Fibroblast of skin of scalp (primary cell): ENCODE measurements around the gene NBEA.
A peak's percentile ranks its signal among the peaks of the same experiment; 100 is the strongest.

Source experiments
- DNase-seq: peaks from one replicate; pipeline ENCODE4 v3.0.0-alpha.2; 2013

Gene NBEA

GRCh38 chr13:35714588-35715377 lies 772.7 kb downstream of the NBEA start:
- DNase-seq = no peak

DNA sequence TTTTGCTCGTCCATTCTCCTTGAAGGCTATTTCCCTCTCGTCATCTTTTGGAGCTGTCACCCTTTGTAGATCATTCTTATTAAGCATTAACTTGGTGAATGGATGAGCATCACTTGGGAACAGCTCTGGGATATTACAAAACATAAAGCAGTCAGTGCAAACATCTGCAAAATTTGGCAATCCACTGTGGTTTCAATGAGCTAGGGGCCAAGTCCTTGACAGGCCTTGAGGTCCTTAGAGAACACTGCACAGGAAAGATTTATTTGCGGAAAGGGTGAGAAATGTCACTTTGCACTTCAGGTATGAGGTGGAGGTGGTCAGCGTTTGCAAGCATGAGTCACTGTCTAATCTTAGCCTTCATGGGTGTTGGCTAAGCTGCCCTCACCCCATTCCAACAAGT lies 774.1 kb downstream of the NBEA start:
- no peak for DNase-seq

GRCh38 chr13:35716729-35717128 lies 774.7 kb downstream of the NBEA start:
- DNase-seq = no peak

DNA sequence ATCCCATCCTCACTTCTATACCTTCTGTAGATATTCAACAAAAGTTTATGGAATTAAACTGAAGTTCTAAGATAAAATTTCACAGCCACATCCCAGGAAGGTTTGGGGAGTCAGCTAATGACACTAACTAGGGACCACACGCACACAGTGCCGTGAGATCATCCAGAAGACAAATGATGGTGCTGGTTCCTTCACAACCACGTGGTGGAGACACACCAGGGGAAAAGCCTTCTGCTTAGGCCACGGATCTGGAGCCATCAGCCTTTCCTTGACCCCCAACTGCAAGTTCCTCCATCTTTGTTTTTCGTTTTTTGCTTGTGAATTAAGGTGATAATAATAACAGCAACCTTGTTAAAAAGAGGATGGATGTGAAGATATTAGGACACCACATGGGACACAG lies 776.0 kb downstream of the NBEA start:
- no peak for DNase-seq

- no peak for DNase-seq
Observed at GRCh38 chr13:35720290-35720689, 778.2 kb downstream of the NBEA start.

GRCh38 chr13:35720690-35721554 lies 778.9 kb downstream of the NBEA start:
- peak; percentile 76 for DNase-seq
